Trophoblast cell (in vitro differentiated cells and primary cell): ENCODE measurements around the gene NNMT.
A peak's percentile ranks its signal among the peaks of the same experiment; 100 is the strongest.

Source experiments
- DNase-seq, 2 donors: peaks; one replicate each; pipeline ENCODE4 v3.0.0-alpha.2; 2016
- H2AFZ ChIP-seq: 2 replicates; pipeline ENCODE4 v1.6.1; 2013; ENCODE audit warnings: low read length, moderate library complexity, mild to moderate bottlenecking; ENCODE audit not compliant: insufficient read depth, poor library complexity
- H2AK5ac ChIP-seq: 2 replicates; pipeline ENCODE4 v1.6.1; 2013; ENCODE audit warnings: mild to moderate bottlenecking, low read length
- H2BK120ac ChIP-seq: 2 replicates; pipeline ENCODE4 v1.6.1; 2013; ENCODE audit warnings: low read length, mild to moderate bottlenecking, moderate library complexity; ENCODE audit not compliant: insufficient read depth, poor library complexity
- H2BK12ac ChIP-seq: 2 replicates; pipeline ENCODE4 v1.6.1; 2013; ENCODE audit warnings: mild to moderate bottlenecking, low read length, moderate library complexity
- H2BK5ac ChIP-seq: 2 replicates; pipeline ENCODE4 v1.6.1; 2013; ENCODE audit warnings: low read length, low read depth, moderate library complexity, mild to moderate bottlenecking; ENCODE audit not compliant: poor library complexity
- H3K14ac ChIP-seq: 2 replicates; pipeline ENCODE4 v1.6.1; 2013; ENCODE audit warnings: mild to moderate bottlenecking, low read length
- H3K18ac ChIP-seq: 2 replicates; pipeline ENCODE4 v1.6.1; 2013; ENCODE audit warnings: mild to moderate bottlenecking, low read length
- H3K23ac ChIP-seq: 2 replicates; pipeline ENCODE4 v1.6.1; 2013; ENCODE audit warnings: low read length
- H3K27ac ChIP-seq: 2 replicates; pipeline ENCODE4 v1.5.1; 2013; ENCODE audit warnings: low read depth, mild to moderate bottlenecking, inconsistent platforms, low read length, moderate library complexity
- H3K27me3 ChIP-seq: 2 replicates; pipeline ENCODE4 v1.6.1; 2013; ENCODE audit warnings: inconsistent platforms, mild to moderate bottlenecking, low read length, moderate library complexity; ENCODE audit not compliant: insufficient read depth
- H3K36me3 ChIP-seq, 2 experiments: 1 replicate in 1 of 2; 2 replicates in 1 of 2; pipeline ENCODE4 v1.6.1; 2013; ENCODE audit warnings: low read length in 2 of 2, mild to moderate bottlenecking in 2 of 2, moderate library complexity in 1 of 2; ENCODE audit not compliant: insufficient read depth in 2 of 2, control insufficient read depth in 1 of 2
- H3K4ac ChIP-seq: 2 replicates; pipeline ENCODE4 v1.6.1; 2013; ENCODE audit warnings: low read depth, mild to moderate bottlenecking, low read length, moderate library complexity
- H3K4me1 ChIP-seq, 2 experiments: 1 replicate in 1 of 2; 2 replicates in 1 of 2; pipeline ENCODE4 v1.6.1; 2013; ENCODE audit warnings: low read length in 2 of 2, mild to moderate bottlenecking in 2 of 2, moderate library complexity in 1 of 2; ENCODE audit not compliant: insufficient read depth in 2 of 2, control insufficient read depth in 1 of 2
- H3K4me2 ChIP-seq: 2 replicates; pipeline ENCODE4 v1.6.1; 2013; ENCODE audit warnings: inconsistent platforms, mild to moderate bottlenecking, low read length, moderate library complexity
- H3K4me3 ChIP-seq: 2 replicates; pipeline ENCODE4 v1.5.1; 2013; ENCODE audit warnings: mild to moderate bottlenecking, low read depth, low read length, inconsistent platforms
- H3K79me1 ChIP-seq: one replicate; pipeline ENCODE4 v1.6.1; 2013; ENCODE audit warnings: low read length
- H3K79me2 ChIP-seq: 2 replicates; pipeline ENCODE4 v1.6.1; 2013; ENCODE audit warnings: low read length, mild to moderate bottlenecking; ENCODE audit not compliant: control insufficient read depth, insufficient read depth, poor library complexity
- H3K9ac ChIP-seq: 2 replicates; pipeline ENCODE4 v1.6.1; 2013; ENCODE audit warnings: mild to moderate bottlenecking, low read length
- H3K9me3 ChIP-seq: 2 replicates; pipeline ENCODE4 v1.6.1; 2013; ENCODE audit warnings: low read depth, mild to moderate bottlenecking, control low read depth, inconsistent platforms, low read length; ENCODE audit not compliant: insufficient read depth
- H4K12ac ChIP-seq: 2 replicates; pipeline ENCODE4 v1.6.1; 2013; ENCODE audit warnings: low read depth, mild to moderate bottlenecking, low read length, moderate library complexity
- H4K8ac ChIP-seq: 2 replicates; pipeline ENCODE4 v1.6.1; 2013; ENCODE audit warnings: low read depth, mild to moderate bottlenecking, low read length, moderate library complexity
- H4K91ac ChIP-seq: one replicate; pipeline ENCODE4 v1.6.1; 2013; ENCODE audit warnings: low read depth, mild to moderate bottlenecking, low read length, moderate library complexity
- WGBS: extraction: QIAGEN DNeasy Blood & Tissue Kit; methylation state at CpG from one replicate; pipeline ENCODE4 v1.1.7; 2013; ENCODE audit warnings: missing lambda C conversion rate; ENCODE audit not compliant: insufficient read length, insufficient coverage; ENCODE audit errors: extremely low coverage; 5-methylcytosine and 5-hydroxymethylcytosine counted together

The NNMT gene

DNA sequence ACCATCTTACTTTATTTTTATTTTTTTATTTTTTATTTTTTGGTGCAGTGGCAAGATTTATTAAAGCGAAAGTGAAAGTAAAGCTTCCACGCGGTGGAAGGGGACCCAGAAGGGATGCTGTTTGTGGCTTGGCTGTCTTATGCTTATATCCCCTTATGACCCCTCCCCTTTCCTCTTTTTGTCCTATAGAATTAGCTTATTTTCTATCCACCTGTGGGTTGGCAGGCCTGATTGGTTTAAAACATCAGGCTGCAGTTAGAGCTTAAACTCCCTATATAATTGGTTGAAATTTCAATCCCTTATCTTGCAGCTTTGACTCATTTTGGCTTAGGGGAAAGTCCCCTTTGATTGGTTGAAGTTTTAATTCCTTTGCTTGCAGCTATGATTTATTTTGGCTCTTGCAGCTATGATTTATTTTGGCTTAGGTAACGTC lies 50.5 kb downstream of the NNMT start:
- H3K4me3 ChIP-seq, result no peak overlapping the region
- no peak overlapping the region for H4K8ac ChIP-seq
- no peak overlapping the region for H2BK120ac ChIP-seq
- peaks cover 4 to 7% of the 10 kb centered on the region in 2 experiments for H3K4me1 ChIP-seq
- no peaks in the 10 kb centered on the region for H3K27me3 ChIP-seq
- no peak overlapping the region for H2AFZ ChIP-seq
- H4K12ac ChIP-seq, result no peak overlapping the region
- no peak overlapping the region for H2BK5ac ChIP-seq
- H3K18ac ChIP-seq, result no peak overlapping the region
- no peak overlapping the region for H3K4ac ChIP-seq
- no peak overlapping the region for H3K14ac ChIP-seq
- H3K4me2 ChIP-seq, result no peak overlapping the region
- no CpG with 5 or more reads among the region's 4 CpGs for WGBS
- H2BK12ac ChIP-seq, result no peak overlapping the region
- H3K9me3 ChIP-seq, result peaks cover 2% of the 10 kb centered on the region
- peaks cover 14% of the 10 kb centered on the region for H3K79me1 ChIP-seq
- H3K36me3 ChIP-seq, result peaks cover 2% of the 10 kb centered on the region in 2 experiments
- no peak overlapping the region for H4K91ac ChIP-seq
- no peak overlapping the region for H3K23ac ChIP-seq
- no peak overlapping the region for H2AK5ac ChIP-seq
- H3K9ac ChIP-seq, result no peak overlapping the region
- H3K27ac ChIP-seq, result no peak overlapping the region
- DNase-seq, result no peak
- no peaks in the 10 kb centered on the region for H3K79me2 ChIP-seq

DNA sequence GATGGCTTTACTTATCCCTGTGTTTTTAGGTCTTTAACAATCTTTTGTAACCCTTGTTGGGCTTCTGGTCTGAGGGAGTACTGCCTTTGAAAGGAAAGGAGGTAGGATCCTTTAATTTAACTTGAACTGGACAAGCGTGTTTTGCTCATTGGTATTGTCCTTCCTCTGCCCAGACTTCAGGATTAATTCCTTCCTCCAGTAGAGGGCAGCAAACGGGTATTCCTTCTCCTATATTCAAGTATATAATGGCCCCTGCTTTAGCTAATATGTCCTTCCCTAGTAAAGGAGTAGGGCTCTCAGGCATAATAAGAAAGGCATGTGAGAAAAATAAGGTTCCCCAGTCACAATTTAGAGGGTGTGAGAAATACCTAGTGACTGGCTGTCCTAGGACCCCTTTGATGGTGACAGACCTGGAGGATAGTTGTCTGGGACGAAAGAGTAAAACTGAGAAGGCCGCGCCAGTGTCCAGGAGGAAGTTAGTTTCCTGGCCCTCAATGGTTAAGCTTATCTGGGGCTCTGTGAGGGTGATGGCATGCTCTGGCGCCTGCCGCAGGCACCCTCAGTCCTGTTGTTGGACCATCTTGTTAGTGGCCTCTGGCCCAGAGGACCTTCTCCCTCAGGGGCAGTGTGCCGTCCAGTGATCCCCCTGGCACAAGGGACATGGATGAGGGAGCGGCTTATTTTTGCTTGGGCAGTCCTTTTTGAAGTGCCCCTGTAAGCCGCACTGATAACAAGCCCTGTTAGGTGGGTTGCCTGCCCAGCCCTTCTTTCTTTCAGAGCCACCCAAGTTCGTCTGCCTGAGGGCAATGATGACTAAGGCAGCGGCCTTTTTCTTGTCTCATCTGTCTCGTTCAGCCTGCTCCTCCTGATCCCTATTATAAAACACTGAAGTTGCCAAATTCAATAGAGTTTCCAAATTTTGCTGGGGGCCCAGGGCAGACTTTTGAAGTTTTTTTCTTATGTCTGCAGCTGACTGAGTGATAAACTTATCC lies 52.3 kb downstream of the NNMT start:
- peak overlapping the region; percentile 99 for H2BK12ac ChIP-seq
- H3K36me3 ChIP-seq, result peaks cover 2% of the 10 kb centered on the region in 2 experiments
- peak overlapping the region; percentile 94 for H3K18ac ChIP-seq
- H2AFZ ChIP-seq, result peak overlapping the region; percentile 78
- H3K79me1 ChIP-seq, result peaks cover 14% of the 10 kb centered on the region
- peak overlapping the region; percentile 95 for H2BK120ac ChIP-seq
- H3K9ac ChIP-seq, result no peak overlapping the region
- no peaks in the 10 kb centered on the region for H3K27me3 ChIP-seq
- H4K12ac ChIP-seq, result peak overlapping the region; percentile 85
- no peak overlapping the region for H3K23ac ChIP-seq
- H3K27ac ChIP-seq, result peak overlapping the region; percentile 76
- no peak overlapping the region for H3K4me3 ChIP-seq
- H3K4me1 ChIP-seq, result peaks cover 4 to 7% of the 10 kb centered on the region in 2 experiments
- peak overlapping the region; percentile 90 for H4K8ac ChIP-seq
- WGBS, result no CpG with 5 or more reads among the region's 13 CpGs
- no peak overlapping the region for H3K4me2 ChIP-seq
- peak overlapping the region; percentile 93 for H4K91ac ChIP-seq
- H3K14ac ChIP-seq, result peak overlapping the region; percentile 82
- H3K79me2 ChIP-seq, result no peaks in the 10 kb centered on the region
- peak overlapping the region; percentile 95 for H2AK5ac ChIP-seq
- peaks cover 2% of the 10 kb centered on the region for H3K9me3 ChIP-seq
- peak overlapping the region; percentile 94 for H3K4ac ChIP-seq
- peak; percentile 88 to 97 for DNase-seq
- peak overlapping the region; percentile 95 for H2BK5ac ChIP-seq

DNA sequence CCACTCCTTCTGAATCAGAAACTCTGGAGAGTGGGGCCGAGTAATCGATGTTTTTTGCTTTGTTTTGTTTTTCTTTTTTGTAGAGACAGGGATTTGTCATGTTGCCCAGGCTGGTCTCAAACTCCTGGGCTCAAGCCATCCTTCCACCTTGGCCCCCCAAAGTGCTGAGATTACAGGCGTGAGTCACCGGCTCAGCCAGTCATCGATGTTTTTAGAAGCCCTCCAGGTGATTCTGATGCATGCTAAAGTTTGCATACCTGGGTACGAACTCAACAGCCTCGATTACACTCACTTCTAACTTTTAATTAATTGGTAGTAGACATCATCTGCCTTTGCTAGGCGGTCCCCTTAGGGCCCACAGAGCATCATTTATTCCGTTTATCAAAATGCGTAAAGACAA lies 53.8 kb downstream of the NNMT start:
- no peak overlapping the region for H4K8ac ChIP-seq
- no peak overlapping the region for H3K4ac ChIP-seq
- WGBS, result no CpG with 5 or more reads among the region's 10 CpGs
- H2BK5ac ChIP-seq, result peak overlapping the region; percentile 52
- no peak overlapping the region for H4K12ac ChIP-seq
- peaks cover 2% of the 10 kb centered on the region for H3K9me3 ChIP-seq
- no peak for DNase-seq
- peaks cover 2% of the 10 kb centered on the region in 2 experiments for H3K36me3 ChIP-seq
- H3K27me3 ChIP-seq, result no peaks in the 10 kb centered on the region
- H4K91ac ChIP-seq, result peak overlapping the region; percentile 54
- peaks cover 14% of the 10 kb centered on the region for H3K79me1 ChIP-seq
- peaks cover 4 to 7% of the 10 kb centered on the region in 2 experiments for H3K4me1 ChIP-seq
- H3K14ac ChIP-seq, result peak overlapping the region; percentile 68
- H3K9ac ChIP-seq, result no peak overlapping the region
- peak overlapping the region; percentile 72 for H2BK120ac ChIP-seq
- H3K18ac ChIP-seq, result no peak overlapping the region
- peak overlapping the region; percentile 27 for H2AK5ac ChIP-seq
- H3K79me2 ChIP-seq, result no peaks in the 10 kb centered on the region
- H3K4me3 ChIP-seq, result no peak overlapping the region
- H2BK12ac ChIP-seq, result peak overlapping the region; percentile 30
- H3K27ac ChIP-seq, result no peak overlapping the region
- no peak overlapping the region for H3K23ac ChIP-seq
- H3K4me2 ChIP-seq, result no peak overlapping the region
- no peak overlapping the region for H2AFZ ChIP-seq

DNA sequence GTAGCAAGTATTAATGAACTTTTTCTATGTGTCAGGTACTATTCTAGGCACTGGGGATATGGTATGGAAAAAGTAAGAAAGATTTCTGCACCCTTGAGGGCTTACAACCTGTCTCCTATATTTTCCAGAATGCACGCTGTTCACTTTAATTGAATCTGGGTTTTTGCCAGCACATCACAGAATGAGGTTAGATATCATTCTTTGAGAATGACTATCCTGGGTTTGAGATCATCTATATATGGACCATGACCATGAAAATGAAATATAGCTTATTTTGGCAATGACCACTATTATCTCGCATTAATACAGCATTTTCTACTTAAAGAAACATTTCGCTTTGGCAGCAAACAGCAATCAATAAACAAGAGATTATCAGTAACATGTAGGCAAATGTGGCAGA lies 57.2 kb downstream of the NNMT start:
- Histone ChIP-seq H2BK5ac (no peak overlapping the region), H3K36me3 (no peaks in the 10 kb centered on the region), H2BK12ac (no peak overlapping the region), H3K9ac (no peak overlapping the region), H4K91ac (no peak overlapping the region), H3K4me3 (no peak overlapping the region), H3K27me3 (no peaks in the 10 kb centered on the region), H2AK5ac (no peak overlapping the region), H2BK120ac (no peak overlapping the region), H2AFZ (no peak overlapping the region), H3K14ac (no peak overlapping the region), H4K8ac (no peak overlapping the region), H4K12ac (no peak overlapping the region), H3K27ac (no peak overlapping the region), H3K4ac (no peak overlapping the region), H3K4me2 (no peak overlapping the region), H3K79me1 (peaks cover 18% of the 10 kb centered on the region), H3K23ac (no peak overlapping the region), H3K18ac (no peak overlapping the region), H3K9me3 (no peaks in the 10 kb centered on the region), H3K79me2 (no peaks in the 10 kb centered on the region), H3K4me1 (peaks cover 5 to 7% of the 10 kb centered on the region in 2 experiments)
- WGBS, result no CpG with 5 or more reads among the region's 3 CpGs
- DNase-seq, result no peak
